Activated CD8-positive, alpha-beta T cell treated with anti-CD3 and anti-CD28 coated beads for 36 hours (primary cell): ENCODE data around the gene RPS3. TPM values are rescaled to one million over a fixed set of nuclear protein-coding genes. Genes with fewer than 3 reads are reported as not detected.
A peak's percentile ranks its signal among the peaks of the same experiment; 100 is the strongest.
"Not testable (repeated sequence)": the region's sequence is repeated elsewhere in the genome, so short reads cannot be mapped to it uniquely, and the experiment has no call there.

Experiments used
- ATAC-seq: fragments of 200-7000 bp; cut with Tn5 transposase; one replicate; pipeline ENCODE4 v1.10.0; 2021; ENCODE audit warnings: mild to moderate bottlenecking, moderate library complexity
- CTCF ChIA-PET: fragments of 350-600 bp; sonication (Branson Sonifier 250); formaldehyde crosslinking; loops from one replicate; lab custom pipeline; 2021; ENCODE audit warnings: antibody characterized with exemption; lab: Charles Lee
- POLR2A ChIA-PET: fragments of 350-600 bp; sonication (Branson Sonifier 250); formaldehyde crosslinking; loops from one replicate; lab custom pipeline; 2021; ENCODE audit warnings: antibody characterized with exemption; lab: Charles Lee
- DNase-seq: peaks from one replicate; pipeline ENCODE4 v3.0.0-alpha.2; 2020
- H3K27ac Mint-ChIP-seq: one replicate; pipeline ENCODE4 v1.8.0; 2021; ENCODE audit warnings: mild to moderate bottlenecking, mixed read lengths
- H3K27me3 Mint-ChIP-seq: one replicate; pipeline ENCODE4 v1.8.0; 2021; ENCODE audit warnings: mixed read lengths
- H3K36me3 Mint-ChIP-seq: one replicate; pipeline ENCODE4 v1.8.0; 2021; ENCODE audit warnings: low read depth, mixed read lengths
- H3K4me1 Mint-ChIP-seq: one replicate; pipeline ENCODE4 v1.8.0; 2021; ENCODE audit warnings: low read depth, mixed read lengths
- H3K4me3 Mint-ChIP-seq: one replicate; pipeline ENCODE4 v1.8.0; 2021; ENCODE audit warnings: mild to moderate bottlenecking, moderate library complexity, mixed read lengths
- H3K9me3 Mint-ChIP-seq: one replicate; pipeline ENCODE4 v1.8.0; 2021; ENCODE audit warnings: mixed read lengths
- intact Hi-C: fragments of 100-400 bp; cut with micrococcal nuclease; formaldehyde crosslinking; loops from one replicate; pipeline ENCODE4 v1.10.0; 2022
- total RNA-seq, 2 experiments: library from RNA; stranded (reverse); gene quantifications; one replicate each; pipeline ENCODE4 v1.2.3, GENCODE V29; 2021
- TF ChIP-seq, protein P1 (sequence below): fragments of 200-600 bp; IDR thresholded peaks from one replicate; pipeline ENCODE4 v1.8.0; 2022; ENCODE audit warnings: antibody characterized with exemption, mild to moderate bottlenecking

The RPS3 gene
- total RNA-seq, 2 experiments from 2014 or later: 4,906 to 4,954 TPM

DNA sequence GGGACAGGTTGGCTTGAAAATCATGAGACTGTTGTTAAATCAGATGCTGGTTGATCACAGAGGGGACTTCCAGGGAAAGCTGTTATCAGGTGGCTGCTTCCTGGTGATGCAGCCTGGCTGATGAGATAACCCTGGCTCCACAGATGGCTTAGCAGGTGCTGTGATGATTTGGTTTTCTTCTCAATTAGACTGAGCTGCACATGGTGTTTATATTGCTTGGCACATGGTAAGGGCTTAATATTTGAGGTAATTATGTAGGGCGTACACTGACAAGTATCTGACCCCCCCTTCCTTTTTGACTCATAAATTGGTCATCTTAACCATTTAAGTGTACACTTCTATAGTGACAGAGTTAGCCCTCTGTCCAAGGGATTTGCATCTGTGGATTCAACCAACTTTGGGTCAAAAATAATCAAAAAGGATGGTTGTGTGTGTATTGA lies 7.0 kb downstream of the RPS3 start:
- Mint-ChIP-seq H3K27ac (peak overlapping the region; percentile 70), H3K36me3 (peaks cover 68% of the 10 kb centered on the region), H3K9me3 (no peaks in the 10 kb centered on the region), H3K4me3 (no peak overlapping the region), H3K27me3 (no peaks in the 10 kb centered on the region), H3K4me1 (peaks cover 49% of the 10 kb centered on the region)
- TF ChIP-seq, protein P1, sequence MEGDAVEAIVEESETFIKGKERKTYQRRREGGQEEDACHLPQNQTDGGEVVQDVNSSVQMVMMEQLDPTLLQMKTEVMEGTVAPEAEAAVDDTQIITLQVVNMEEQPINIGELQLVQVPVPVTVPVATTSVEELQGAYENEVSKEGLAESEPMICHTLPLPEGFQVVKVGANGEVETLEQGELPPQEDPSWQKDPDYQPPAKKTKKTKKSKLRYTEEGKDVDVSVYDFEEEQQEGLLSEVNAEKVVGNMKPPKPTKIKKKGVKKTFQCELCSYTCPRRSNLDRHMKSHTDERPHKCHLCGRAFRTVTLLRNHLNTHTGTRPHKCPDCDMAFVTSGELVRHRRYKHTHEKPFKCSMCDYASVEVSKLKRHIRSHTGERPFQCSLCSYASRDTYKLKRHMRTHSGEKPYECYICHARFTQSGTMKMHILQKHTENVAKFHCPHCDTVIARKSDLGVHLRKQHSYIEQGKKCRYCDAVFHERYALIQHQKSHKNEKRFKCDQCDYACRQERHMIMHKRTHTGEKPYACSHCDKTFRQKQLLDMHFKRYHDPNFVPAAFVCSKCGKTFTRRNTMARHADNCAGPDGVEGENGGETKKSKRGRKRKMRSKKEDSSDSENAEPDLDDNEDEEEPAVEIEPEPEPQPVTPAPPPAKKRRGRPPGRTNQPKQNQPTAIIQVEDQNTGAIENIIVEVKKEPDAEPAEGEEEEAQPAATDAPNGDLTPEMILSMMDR: no peak
- no peak for ATAC-seq
- no peak for DNase-seq
- intact Hi-C loops: no loop called here
- ChIA-PET CTCF (interaction anchor here (0.5 to 3.2 kb wide), 2 partner anchors 18 to 141 kb away, joined by 3 to 14 read pairs; no protein-coding TSS in a partner anchor), POLR2A (interaction anchor here (0.6 to 3.9 kb wide), 11 partner anchors 8 to 117 kb away, joined by 3 to 32 read pairs (median 3); no protein-coding TSS in a partner anchor)

DNA sequence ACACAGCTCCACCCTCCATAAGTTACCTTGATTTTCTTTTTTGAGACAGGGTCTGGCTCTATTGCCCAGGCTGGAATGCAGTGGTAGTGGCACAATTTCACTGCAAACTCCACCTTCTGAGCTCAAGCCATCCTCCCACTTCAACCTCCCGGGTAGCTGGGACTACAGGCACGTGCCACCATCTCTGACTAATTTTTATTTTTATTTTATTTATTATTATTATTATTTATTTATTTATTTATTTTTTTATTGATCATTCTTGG lies 9.6 kb downstream of the RPS3 start:
- intact Hi-C loops: no loop called here
- Mint-ChIP-seq H3K4me3 (no peak overlapping the region), H3K27me3 (no peaks in the 10 kb centered on the region), H3K9me3 (no peaks in the 10 kb centered on the region), H3K4me1 (peaks cover 25% of the 10 kb centered on the region), H3K27ac (no peak overlapping the region), H3K36me3 (peaks cover 47% of the 10 kb centered on the region)
- ChIA-PET POLR2A (interaction anchor here (0.6 to 3.9 kb wide), 11 partner anchors 8 to 150 kb away, joined by 3 to 32 read pairs (median 5); partner anchors contain the start of gene RPS3), CTCF (interaction anchor here (1.0 to 3.2 kb wide), 6 partner anchors 8 to 152 kb away, joined by 3 to 17 read pairs (median 8); partner anchors contain the start of gene RPS3)
- ATAC-seq (no peak), DNase-seq (no peak)
- TF ChIP-seq, protein P1: no peak

DNA sequence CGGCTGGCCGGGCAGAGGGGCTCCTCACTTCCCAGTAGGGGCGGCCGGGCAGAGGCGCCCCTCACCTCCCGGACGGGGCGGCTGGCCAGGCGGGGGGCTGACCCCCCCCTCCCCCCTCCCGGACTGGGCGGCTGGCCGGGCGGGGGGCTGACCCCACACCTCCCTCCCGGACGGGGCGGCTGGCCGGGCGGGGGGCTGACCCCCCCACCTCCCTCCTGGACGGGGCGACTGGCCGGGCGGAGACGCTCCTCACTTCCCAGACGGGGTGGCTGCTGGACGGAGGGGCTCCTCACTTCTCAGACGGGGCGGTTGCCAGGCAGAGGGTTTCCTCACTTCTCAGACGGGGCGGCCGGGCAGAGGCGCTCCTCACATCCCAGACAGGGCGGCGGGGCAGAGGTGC lies 10.7 kb downstream of the RPS3 start:
- Mint-ChIP-seq H3K36me3 (peaks cover 43% of the 10 kb centered on the region), H3K4me1 (peaks cover 15% of the 10 kb centered on the region)
- H3K27ac Mint-ChIP-seq, POLR2A ChIA-PET, H3K9me3 Mint-ChIP-seq, ATAC-seq, DNase-seq, CTCF ChIA-PET, intact Hi-C loops, H3K27me3 Mint-ChIP-seq, H3K4me3 Mint-ChIP-seq: not testable (repeated sequence)

DNA sequence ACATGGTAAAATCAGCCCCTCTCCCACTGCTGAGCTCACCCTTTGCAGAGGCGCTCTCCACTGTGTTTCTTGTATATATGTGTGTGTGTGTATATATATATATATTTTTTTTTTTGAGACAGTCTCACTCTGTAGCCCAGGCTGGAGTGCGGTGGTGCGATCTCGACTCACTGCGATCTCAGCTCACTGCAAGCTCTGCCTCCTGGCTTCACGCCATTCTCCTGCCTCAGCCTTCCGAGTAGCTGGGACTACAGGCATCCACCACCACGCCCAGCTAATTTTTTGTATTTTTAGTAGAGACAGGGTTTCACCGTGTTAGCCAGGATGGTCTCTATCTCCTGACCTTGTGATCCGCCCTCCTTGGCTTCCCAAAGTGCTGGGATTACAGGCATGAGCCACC lies 13.8 kb downstream of the RPS3 start:
- DNase-seq, CTCF ChIA-PET, H3K4me1 Mint-ChIP-seq, intact Hi-C loops, H3K4me3 Mint-ChIP-seq, H3K9me3 Mint-ChIP-seq, H3K27ac Mint-ChIP-seq, ATAC-seq, H3K27me3 Mint-ChIP-seq: not testable (repeated sequence)
- peaks cover 33% of the 10 kb centered on the region for H3K36me3 Mint-ChIP-seq
- POLR2A ChIA-PET: interaction anchor here (0.8 to 6.0 kb wide), 5 partner anchors 8 to 169 kb away, joined by 3 to 24 read pairs (median 4); partner anchors contain the start of genes KLHL35 and RPS3

DNA sequence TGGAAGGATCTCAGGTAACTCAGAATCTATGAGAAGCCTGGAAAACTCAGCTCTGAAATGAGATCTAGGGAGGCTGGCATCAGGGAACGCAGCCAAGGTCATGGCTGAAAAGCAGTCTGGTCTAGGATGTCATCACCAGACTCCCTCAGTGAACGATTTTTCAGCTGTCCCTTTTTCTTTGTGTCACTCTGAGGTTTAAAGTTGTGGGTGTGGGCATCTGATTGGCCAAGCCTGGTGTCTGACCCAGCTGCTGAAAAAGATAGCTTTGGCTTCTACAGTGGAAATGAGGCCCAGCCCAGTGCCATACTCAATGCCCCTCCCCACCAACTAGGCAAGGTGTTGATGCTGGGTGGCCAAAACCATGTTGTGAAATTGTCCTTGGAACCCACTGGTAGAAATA lies 14.5 kb downstream of the RPS3 start:
- Mint-ChIP-seq H3K4me3 (no peak overlapping the region), H3K9me3 (no peaks in the 10 kb centered on the region), H3K36me3 (peaks cover 28% of the 10 kb centered on the region), H3K27ac (no peak overlapping the region), H3K27me3 (no peaks in the 10 kb centered on the region), H3K4me1 (no peaks in the 10 kb centered on the region)
- ChIA-PET CTCF (interaction anchor here (2.1 kb wide), 1 partner anchor 31 kb away, joined by 6 read pairs; no protein-coding TSS in a partner anchor), POLR2A (interaction anchor here (0.8 to 6.0 kb wide), 4 partner anchors 9 to 168 kb away, joined by 3 to 24 read pairs (median 4); partner anchors contain the start of gene RPS3)
- intact Hi-C loops: no loop called here
- ATAC-seq (no peak), DNase-seq (no peak)
- TF ChIP-seq, protein P1: no peak
